ENCODE results near the gene PDGFD.

PDGFD gene

GRCh38 chr11:103949781-103950180 lies 214.2 kb downstream of the PDGFD start:
- no peak for DNase-seq

GRCh38 chr11:103948187-103948763 lies 215.7 kb downstream of the PDGFD start:
- DNase-seq = no peak

GRCh38 chr11:103947546-103947919 lies 216.4 kb downstream of the PDGFD start:
- DNase-seq = no peak

- no peak for DNase-seq
These were observed 217.0 kb downstream of the PDGFD start for GRCh38 chr11:103946793-103947545.

GRCh38 chr11:103944251-103944940 lies 219.6 kb downstream of the PDGFD start:
- DNase-seq = no peak

GRCh38 chr11:103942646-103943045 lies 221.3 kb downstream of the PDGFD start:
- no peak for DNase-seq

- no peak for DNase-seq
These were observed 223.4 kb downstream of the PDGFD start for GRCh38 chr11:103940551-103940950.

GRCh38 chr11:103939694-103940093 lies 224.3 kb downstream of the PDGFD start:
- DNase-seq = no peak

GRCh38 chr11:103936059-103936458 lies 227.9 kb downstream of the PDGFD start:
- DNase-seq = no peak

- DNase-seq = no peak
These were observed 228.7 kb downstream of the PDGFD start for GRCh38 chr11:103935219-103935618.

- peak in 1 of 5 experiments; percentile 3 for DNase-seq
These were observed 234.6 kb downstream of the PDGFD start for GRCh38 chr11:103929170-103929903.

GRCh38 chr11:103928802-103929161 lies 235.2 kb downstream of the PDGFD start:
- no peak for DNase-seq

GRCh38 chr11:103928040-103928801 lies 235.7 kb downstream of the PDGFD start:
- DNase-seq = no peak

GRCh38 chr11:103927535-103927934 lies 236.4 kb downstream of the PDGFD start:
- DNase-seq = peak in 1 of 5 experiments; percentile 11

- no peak for DNase-seq
These were observed 237.0 kb downstream of the PDGFD start for GRCh38 chr11:103926990-103927389.

GRCh38 chr11:103924166-103925013 lies 239.6 kb downstream of the PDGFD start:
- DNase-seq = no peak

- no peak for DNase-seq
These were observed 240.5 kb downstream of the PDGFD start for GRCh38 chr11:103923451-103923931.

- DNase-seq = no peak
These were observed 243.0 kb downstream of the PDGFD start for GRCh38 chr11:103920933-103921332.

GRCh38 chr11:103920449-103920848 lies 243.5 kb downstream of the PDGFD start:
- no peak for DNase-seq

GRCh38 chr11:103910721-103911120 lies 253.2 kb downstream of the PDGFD start:
- no peak for DNase-seq
